HG02610 (cell line): ENCODE results near the gene SCAMP4.
A peak's percentile ranks its signal among the peaks of the same experiment; 100 is the strongest.
"Not testable (repeated sequence)": the region's sequence is repeated elsewhere in the genome, so short reads cannot be mapped to it uniquely, and the experiment has no call there.

Experiments used
- ATAC-seq: cut with Tn5 transposase; IDR thresholded peaks from one replicate; pipeline ENCODE4 v1.9.1; 2021; ENCODE audit warnings: mild to moderate bottlenecking, moderate library complexity; ENCODE audit not compliant: unreplicated experiment

The SCAMP4 gene

DNA sequence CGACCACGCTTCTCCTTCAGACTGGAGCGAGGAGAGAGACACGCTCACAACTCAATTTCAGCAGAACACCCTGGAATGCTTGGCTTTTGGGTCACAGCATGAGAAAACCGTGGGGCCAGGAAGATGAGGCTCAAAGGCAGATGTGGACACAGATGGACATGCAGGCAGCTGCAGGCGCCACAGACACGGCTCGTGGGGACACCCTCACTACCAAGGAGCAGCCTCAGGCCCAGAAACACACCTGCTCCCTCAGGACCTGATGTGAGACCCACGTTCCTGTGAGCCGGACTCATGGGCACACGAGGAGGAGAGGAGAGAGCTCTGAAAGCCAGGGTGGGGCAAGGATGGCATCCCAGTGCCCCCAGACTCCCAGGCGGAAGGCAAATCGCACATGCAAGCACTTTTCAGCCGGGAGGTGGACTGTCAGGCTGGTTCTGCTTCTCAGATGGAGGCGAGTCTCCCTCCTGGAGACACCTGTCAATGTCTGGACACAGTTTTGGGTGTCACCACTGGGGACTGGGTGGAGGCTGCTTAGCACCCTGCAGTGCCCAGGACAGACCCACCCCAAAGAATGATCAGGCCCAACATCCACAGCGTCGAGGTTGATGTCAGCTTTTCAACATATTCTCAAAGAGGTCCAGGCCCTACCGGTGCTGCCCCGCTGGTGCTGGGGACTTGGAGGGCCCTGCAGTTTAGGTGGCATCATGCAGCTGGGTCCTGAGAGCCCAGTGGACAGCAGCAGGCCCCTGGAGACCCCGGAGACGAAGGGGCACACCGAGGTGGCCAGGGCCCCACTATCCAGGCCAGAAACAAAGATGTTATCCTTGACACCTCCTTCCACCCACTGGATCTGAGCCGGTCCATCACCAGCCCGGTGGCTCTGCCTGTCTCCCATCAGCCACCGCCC lies 22.2 kb upstream of the SCAMP4 start:
- no peak for ATAC-seq

DNA sequence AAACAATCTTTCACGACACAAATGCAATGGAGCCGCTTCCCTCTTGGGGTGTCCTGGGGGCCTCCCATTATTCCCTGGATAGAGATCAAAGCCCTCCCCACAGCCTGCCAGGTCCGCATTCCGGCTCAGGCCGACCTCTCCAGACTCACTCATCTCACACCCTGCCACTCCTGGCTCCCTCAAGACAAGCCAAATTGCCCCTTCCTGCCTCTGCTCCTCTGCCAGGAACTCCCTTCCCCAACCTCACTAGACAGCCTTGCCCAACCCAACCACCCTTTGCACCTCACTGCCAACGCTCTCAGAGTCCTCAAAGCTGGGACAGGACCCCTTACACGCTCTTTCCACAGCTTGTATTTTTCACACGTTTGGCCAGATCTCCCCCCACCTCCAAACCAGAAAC lies 21.4 kb upstream of the SCAMP4 start:
- no peak for ATAC-seq

DNA sequence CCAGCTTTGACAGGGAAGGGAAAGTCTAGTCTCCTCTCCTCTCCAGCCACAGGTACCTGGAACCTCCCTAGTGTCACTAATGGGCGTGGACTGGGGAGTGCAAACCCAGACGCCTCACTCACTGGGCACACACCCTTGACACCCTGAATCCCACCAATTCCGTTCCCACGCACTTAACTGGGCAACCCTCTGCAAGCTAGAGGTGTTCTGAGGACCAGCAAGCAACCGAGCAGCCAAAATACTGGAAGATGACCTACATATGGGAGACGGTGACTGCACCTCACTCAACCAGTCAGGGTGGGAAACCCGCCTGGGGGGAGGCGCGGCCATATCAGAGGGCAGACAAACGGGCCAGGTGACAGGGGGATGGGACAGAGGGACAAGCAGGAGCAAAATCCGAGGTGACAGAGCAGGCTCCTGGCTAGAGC lies 20.9 kb upstream of the SCAMP4 start:
- ATAC-seq = no peak

GRCh38 chr19:1884719-1885334 lies 20.4 kb upstream of the SCAMP4 start:
- ATAC-seq = peak; percentile 4

- peak; percentile 71 for ATAC-seq
These were observed 19.6 kb upstream of the SCAMP4 start, which contains the start of gene ABHD17A for GRCh38 chr19:1885398-1886119. TSS of gene ABHD17A (minus strand) at chr19:1885496. CDS start at chr19:1881566, 3,930 bp downstream.

- not testable (repeated sequence) for ATAC-seq
These were observed 18.8 kb upstream of the SCAMP4 start for GRCh38 chr19:1886360-1886759.

DNA sequence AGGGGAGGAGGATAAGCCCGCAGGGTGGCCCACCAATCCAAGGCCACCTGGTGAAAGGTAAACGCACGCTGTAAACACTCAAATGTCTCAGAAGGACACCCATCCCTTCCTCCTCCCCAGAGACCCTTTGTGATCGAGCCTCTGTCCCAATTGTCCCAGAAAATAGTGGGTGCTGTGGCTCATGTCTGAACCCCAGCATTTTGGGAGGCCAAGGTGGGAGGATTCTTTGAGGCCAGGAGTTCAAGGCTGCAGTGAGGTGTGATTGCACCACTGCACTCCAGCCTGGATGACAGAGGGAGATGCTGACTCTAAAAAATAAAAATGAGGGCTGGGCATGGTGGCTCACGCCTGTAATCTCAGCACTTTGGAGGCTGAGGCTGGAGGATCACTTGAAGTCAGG lies 16.8 kb upstream of the SCAMP4 start:
- ATAC-seq = no peak

- no peak for ATAC-seq
These were observed 15.3 kb upstream of the SCAMP4 start for GRCh38 chr19:1889907-1890306.

DNA sequence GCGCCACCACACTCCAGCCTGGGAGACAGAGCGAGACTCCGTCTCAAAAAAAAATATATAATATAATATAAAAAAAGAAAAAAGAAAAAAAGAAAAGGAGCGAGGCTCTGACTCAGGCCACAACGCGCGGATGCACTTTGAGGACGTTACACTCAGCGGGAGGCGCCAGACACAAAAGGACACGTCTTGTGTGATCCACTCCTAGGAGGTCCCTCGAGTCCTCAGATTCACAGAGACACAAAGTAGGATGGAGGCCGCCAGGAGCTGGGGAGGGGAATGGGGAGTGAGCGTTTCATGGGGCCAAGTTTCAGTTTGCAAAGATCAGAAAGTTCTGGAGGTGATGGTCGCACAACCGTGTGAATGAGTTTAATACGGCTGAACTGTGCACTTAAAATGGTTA lies 11.4 kb upstream of the SCAMP4 start:
- no peak for ATAC-seq

- no peak for ATAC-seq
These were observed 8.7 kb upstream of the SCAMP4 start for GRCh38 chr19:1896508-1896907.

- no peak for ATAC-seq
These were observed 3.2 kb upstream of the SCAMP4 start for GRCh38 chr19:1901940-1902404.

GRCh38 chr19:1902923-1903322 lies 2.3 kb upstream of the SCAMP4 start:
- no peak for ATAC-seq

GRCh38 chr19:1904860-1905109 lies 414 bp upstream of the SCAMP4 start:
- ATAC-seq = no peak

DNA sequence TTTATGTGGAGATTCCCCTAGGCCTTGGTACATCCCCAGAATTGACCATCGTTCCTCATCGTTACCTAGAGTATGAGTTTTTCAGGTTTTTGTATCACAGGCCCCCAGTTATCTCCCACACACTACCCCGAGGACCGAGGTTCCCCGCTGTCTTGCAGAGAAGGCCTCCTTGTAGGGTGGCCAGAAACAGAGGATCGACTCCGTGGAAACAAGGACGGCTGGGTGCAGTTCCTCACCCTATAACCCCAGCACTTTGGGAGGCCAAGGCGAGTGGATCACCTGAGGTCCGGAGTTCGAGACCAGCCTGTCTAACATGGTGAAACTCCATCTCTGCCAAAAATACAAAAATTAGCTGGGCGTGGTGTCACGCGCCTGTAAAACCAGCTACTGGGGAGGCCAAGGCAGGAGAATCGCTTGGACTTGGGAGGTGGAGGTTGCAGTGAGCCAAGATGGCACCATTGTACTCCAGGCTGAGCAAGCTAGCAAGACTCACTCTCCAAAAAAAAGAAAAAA lies 720 bp downstream of the SCAMP4 start:
- no peak for ATAC-seq

- no peak for ATAC-seq
These were observed 1.9 kb downstream of the SCAMP4 start for GRCh38 chr19:1906985-1907562.

DNA sequence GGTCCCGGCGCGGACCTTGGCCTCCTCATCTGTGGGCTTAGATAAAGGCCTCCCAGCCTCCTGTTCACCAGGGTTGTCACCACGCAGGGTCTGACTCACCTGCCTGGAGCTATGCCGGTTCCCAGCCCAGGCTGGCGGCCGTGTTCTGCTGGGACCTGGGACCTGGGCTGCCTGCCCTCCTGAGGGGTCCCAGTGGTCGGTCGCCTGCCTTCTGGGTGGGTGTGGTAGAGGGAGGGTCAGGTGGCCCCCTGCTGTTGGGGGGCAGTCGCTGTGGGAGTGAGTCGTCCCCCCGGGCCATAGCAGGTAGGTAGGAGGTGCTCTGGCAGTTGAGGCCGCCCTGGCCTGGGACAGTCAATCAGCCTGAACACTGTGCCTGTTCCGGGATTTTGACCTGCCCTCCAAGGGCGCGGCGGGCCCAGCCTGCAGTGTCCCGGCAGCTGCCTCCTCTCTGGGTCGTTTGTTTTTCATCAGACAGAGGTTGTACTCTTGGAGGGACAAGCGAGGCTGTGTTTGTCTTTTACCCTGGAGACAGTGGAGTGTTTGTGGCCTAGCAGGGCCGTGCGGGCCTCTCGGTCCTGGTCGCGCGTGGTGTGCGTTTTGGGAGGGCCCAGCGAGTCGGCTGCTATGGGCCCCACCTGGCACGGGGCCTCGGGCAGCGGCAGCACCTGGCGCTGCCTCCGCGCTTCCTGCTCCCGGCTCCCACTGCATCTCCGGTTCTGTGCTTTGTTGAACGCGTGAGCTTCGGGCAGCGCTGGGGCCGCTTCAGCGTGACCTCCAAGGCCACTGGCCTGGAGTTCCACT lies 2.6 kb downstream of the SCAMP4 start:
- ATAC-seq = no peak

DNA sequence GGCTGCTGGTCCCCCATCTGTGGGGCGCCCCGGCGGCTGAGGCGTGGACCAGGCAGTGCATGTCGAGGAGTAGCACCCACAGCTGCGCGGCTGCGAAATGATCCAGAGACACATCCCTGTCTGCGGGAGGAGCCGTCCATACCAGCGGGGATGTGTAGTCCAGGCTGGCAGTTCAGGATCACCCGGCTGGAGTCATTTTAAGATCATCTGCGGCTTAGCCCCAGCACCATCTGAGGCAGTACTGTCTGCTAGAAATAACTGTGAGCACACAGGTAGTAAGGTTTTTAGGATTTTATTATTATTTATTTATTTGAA lies 3.1 kb downstream of the SCAMP4 start:
- no peak for ATAC-seq

- ATAC-seq = no peak
These were observed 4.5 kb downstream of the SCAMP4 start for GRCh38 chr19:1909761-1910080.

GRCh38 chr19:1910177-1910576 lies 5.0 kb downstream of the SCAMP4 start:
- ATAC-seq = no peak

- ATAC-seq = no peak
These were observed 5.9 kb downstream of the SCAMP4 start for GRCh38 chr19:1911098-1911497.

GRCh38 chr19:1911995-1912394 lies 6.8 kb downstream of the SCAMP4 start:
- no peak for ATAC-seq
